ENCODE data around the gene FRY. TPM values are rescaled to one million over a fixed set of nuclear protein-coding genes. Genes with fewer than 3 reads are reported as not detected.

FRY gene
- total and polyA plus RNA-seq, 9 of the 15 experiments (the other 6 are each of a cell fraction or from before 2014, with no cell fraction given): 0.03 to 0.31 (median 0.11) TPM; not detected in 3

GRCh38 chr13:32041429-32041828 is 9.9 kb downstream of the FRY start:
- intact Hi-C loops (cut with micrococcal nuclease): no loop called here

DNA sequence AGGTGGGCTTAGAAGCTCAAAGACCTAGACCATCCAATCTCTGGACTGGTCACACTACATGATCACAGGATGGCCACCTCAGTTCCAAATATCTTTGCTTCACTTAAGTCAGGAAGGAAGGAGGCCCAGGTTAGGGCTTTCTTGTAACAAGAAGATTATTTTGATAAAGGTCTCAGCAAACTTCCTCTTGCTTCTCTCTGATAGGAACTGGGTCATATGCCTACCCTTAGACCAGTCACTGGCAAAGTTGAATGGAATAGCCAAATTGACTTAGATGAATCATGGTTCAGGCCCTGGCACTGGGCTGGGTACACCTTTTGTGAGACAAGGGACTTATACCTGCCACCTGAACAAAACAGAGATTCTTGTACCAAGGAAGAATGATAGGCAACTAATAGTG is 11.0 kb downstream of the FRY start:
- in situ Hi-C loops (cut with MboI) (no loop called here), intact Hi-C loops (cut with micrococcal nuclease) (no loop called here)
- no peaks in the 10 kb centered on the region for H4K20me1 ChIP-seq (replicated peaks; ENCODE audit: control insufficient read depth, insufficient read depth, low read length)
- BruUV-seq (replicated peaks): no TSS peak
- H3K4me1 ChIP-seq (replicated peaks in 1 of 2; ENCODE audit: control insufficient read depth in 2 of 2, insufficient read depth in 2 of 2, low read length in 2 of 2): no peaks in the 10 kb centered on the region
- H3K36me3 ChIP-seq (ENCODE audit: control insufficient read depth, insufficient read depth, low read length): no peaks in the 10 kb centered on the region
- ChIA-PET POLR2A (no interaction called here), CTCF (ENCODE audit: low intra/inter-chr PET ratio) (no interaction called here)
- no peaks in the 10 kb centered on the region for H3K9me1 ChIP-seq (ENCODE audit: control insufficient read depth, insufficient read depth, low read length)
- no peaks in the 10 kb centered on the region for H3K27me3 ChIP-seq (ENCODE audit: control insufficient read depth in 2 of 2, insufficient read depth in 2 of 2, low read length in 2 of 2)
- H3K4me3 ChIP-seq: no peak overlapping the region
- FAIRE-seq (no peak), ATAC-seq (no peak), DNase-seq (ENCODE audit: extremely low read depth in 1 of 4, low spot score in 3 of 4) (no peak)
- no peak overlapping the region for H2AFZ ChIP-seq (ENCODE audit: low read depth, low read length)
- H3K9ac ChIP-seq (ENCODE audit: insufficient read depth in 1 of 2, low read depth in 2 of 2, low read length in 2 of 2): no peak overlapping the region
- no peaks in the 10 kb centered on the region for H3K79me2 ChIP-seq (ENCODE audit: control insufficient read depth, insufficient read depth, low read length)
- no peak overlapping the region for H3K4me2 ChIP-seq (ENCODE audit: insufficient read depth, low read length)
- no peak overlapping the region for H3K27ac ChIP-seq (ENCODE audit: extremely low read depth, low read depth, low read length)
- no peaks in the 10 kb centered on the region for H3K9me3 ChIP-seq (replicated peaks; ENCODE audit: control insufficient read depth, insufficient read depth, low read depth, low read length)
- TF ChIP-seq ZNF79 (CRISPR knock-in tag; IDR thresholded peaks at IDR 0.05; ENCODE audit: low read depth) (no peak), NR2C2 (CRISPR knock-in tag; IDR thresholded peaks at IDR 0.05) (no peak), NR2C2 (tag; IDR thresholded peaks at IDR 0.05) (no peak), HES1 (IDR thresholded peaks at IDR 0.05; ENCODE audit: low read depth) (no peak), SMARCA4 (IDR thresholded peaks at IDR 0.05) (no peak), NR4A1 (CRISPR knock-in tag; IDR thresholded peaks at IDR 0.05) (no peak), NR4A1 (tag; IDR thresholded peaks at IDR 0.05) (no peak)
- TF ChIP-seq, protein P1, sequence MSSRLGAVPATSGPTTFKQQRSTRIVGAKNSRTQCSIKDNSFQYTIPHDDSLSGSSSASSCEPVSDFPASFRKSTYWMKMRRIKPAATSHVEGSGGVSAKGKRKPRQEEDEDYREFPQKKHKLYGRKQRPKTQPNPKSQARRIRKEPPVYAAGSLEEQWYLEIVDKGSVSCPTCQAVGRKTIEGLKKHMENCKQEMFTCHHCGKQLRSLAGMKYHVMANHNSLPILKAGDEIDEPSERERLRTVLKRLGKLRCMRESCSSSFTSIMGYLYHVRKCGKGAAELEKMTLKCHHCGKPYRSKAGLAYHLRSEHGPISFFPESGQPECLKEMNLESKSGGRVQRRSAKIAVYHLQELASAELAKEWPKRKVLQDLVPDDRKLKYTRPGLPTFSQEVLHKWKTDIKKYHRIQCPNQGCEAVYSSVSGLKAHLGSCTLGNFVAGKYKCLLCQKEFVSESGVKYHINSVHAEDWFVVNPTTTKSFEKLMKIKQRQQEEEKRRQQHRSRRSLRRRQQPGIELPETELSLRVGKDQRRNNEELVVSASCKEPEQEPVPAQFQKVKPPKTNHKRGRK (tag; IDR thresholded peaks at IDR 0.05): no peak
- TF ChIP-seq, protein P2, sequence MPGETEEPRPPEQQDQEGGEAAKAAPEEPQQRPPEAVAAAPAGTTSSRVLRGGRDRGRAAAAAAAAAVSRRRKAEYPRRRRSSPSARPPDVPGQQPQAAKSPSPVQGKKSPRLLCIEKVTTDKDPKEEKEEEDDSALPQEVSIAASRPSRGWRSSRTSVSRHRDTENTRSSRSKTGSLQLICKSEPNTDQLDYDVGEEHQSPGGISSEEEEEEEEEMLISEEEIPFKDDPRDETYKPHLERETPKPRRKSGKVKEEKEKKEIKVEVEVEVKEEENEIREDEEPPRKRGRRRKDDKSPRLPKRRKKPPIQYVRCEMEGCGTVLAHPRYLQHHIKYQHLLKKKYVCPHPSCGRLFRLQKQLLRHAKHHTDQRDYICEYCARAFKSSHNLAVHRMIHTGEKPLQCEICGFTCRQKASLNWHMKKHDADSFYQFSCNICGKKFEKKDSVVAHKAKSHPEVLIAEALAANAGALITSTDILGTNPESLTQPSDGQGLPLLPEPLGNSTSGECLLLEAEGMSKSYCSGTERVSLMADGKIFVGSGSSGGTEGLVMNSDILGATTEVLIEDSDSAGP (CRISPR knock-in tag; IDR thresholded peaks at IDR 0.05): no peak

More at GRCh38 chr13:32041429-32041828, 9.9 kb downstream of the FRY start:
- FAIRE-seq (no peak), ATAC-seq (no peak), DNase-seq (ENCODE audit: extremely low read depth in 1 of 4, low spot score in 3 of 4) (no peak)
- no peaks in the 10 kb centered on the region for H3K36me3 ChIP-seq (ENCODE audit: control insufficient read depth, insufficient read depth, low read length)
- ChIA-PET POLR2A (interaction anchor here (0.5 kb wide), 1 partner anchor 473 kb away, joined by 3 read pairs; no protein-coding TSS in a partner anchor), CTCF (ENCODE audit: low intra/inter-chr PET ratio) (no interaction called here)
- BruUV-seq (replicated peaks): no TSS peak
- TF ChIP-seq ZNF561 (CRISPR knock-in tag; conservative IDR thresholded peaks at IDR 0.05): no peak
- TF ChIP-seq, protein P2 (CRISPR knock-in tag; IDR thresholded peaks at IDR 0.05): no peak
- H3K4me3 ChIP-seq: no peak overlapping the region
- WGBS (ENCODE audit: insufficient coverage, low coverage, missing lambda C conversion rate): 4% methylated on average over 5 of the region's 5 CpGs
- H3K79me2 ChIP-seq (ENCODE audit: control insufficient read depth, insufficient read depth, low read length): no peaks in the 10 kb centered on the region
- no peak overlapping the region for H3K4me2 ChIP-seq (ENCODE audit: insufficient read depth, low read length)
- no peaks in the 10 kb centered on the region for H3K27me3 ChIP-seq (ENCODE audit: control insufficient read depth in 2 of 2, insufficient read depth in 2 of 2, low read length in 2 of 2)
- H3K9me1 ChIP-seq (ENCODE audit: control insufficient read depth, insufficient read depth, low read length): no peaks in the 10 kb centered on the region
- no peaks in the 10 kb centered on the region for H3K4me1 ChIP-seq (replicated peaks in 1 of 2; ENCODE audit: control insufficient read depth in 2 of 2, insufficient read depth in 2 of 2, low read length in 2 of 2)
- H3K9ac ChIP-seq (ENCODE audit: insufficient read depth in 1 of 2, low read depth in 2 of 2, low read length in 2 of 2): no peak overlapping the region
- no peak overlapping the region for H3K27ac ChIP-seq (ENCODE audit: extremely low read depth, low read depth, low read length)
- H3K9me3 ChIP-seq (replicated peaks; ENCODE audit: control insufficient read depth, insufficient read depth, low read depth, low read length): no peaks in the 10 kb centered on the region
- no peaks in the 10 kb centered on the region for H4K20me1 ChIP-seq (replicated peaks; ENCODE audit: control insufficient read depth, insufficient read depth, low read length)
- in situ Hi-C loops (cut with MboI): no loop called here
- no peak overlapping the region for H2AFZ ChIP-seq (ENCODE audit: low read depth, low read length)

Measured in K562 (cell line).